Right renal cortex interstitium (tissue), 3 donors: Measurements from ENCODE around the gene MRPS35. TPM values are rescaled to one million over a fixed set of nuclear protein-coding genes. Genes with fewer than 3 reads are reported as not detected.

ENCODE experiments used
- DNase-seq, 3 donors: peaks; one replicate each; pipeline ENCODE4 v3.0.0-alpha.2; 2013; ENCODE audit warnings: low read depth in 3 of 3, low spot score in 2 of 3
- polyA plus RNA-seq, 3 donors: library from polyadenylated mRNA; unstranded; fragments of 120-200 nt; gene quantifications; one replicate each; pipeline ENCODE4 v1.2.1, GENCODE V29; 2013; ENCODE audit not compliant: insufficient read length in 3 of 3

MRPS35 gene
- polyA plus RNA-seq: 10 to 100 TPM; 80.9 to 89.9 (median 87.3) TPM

DNA sequence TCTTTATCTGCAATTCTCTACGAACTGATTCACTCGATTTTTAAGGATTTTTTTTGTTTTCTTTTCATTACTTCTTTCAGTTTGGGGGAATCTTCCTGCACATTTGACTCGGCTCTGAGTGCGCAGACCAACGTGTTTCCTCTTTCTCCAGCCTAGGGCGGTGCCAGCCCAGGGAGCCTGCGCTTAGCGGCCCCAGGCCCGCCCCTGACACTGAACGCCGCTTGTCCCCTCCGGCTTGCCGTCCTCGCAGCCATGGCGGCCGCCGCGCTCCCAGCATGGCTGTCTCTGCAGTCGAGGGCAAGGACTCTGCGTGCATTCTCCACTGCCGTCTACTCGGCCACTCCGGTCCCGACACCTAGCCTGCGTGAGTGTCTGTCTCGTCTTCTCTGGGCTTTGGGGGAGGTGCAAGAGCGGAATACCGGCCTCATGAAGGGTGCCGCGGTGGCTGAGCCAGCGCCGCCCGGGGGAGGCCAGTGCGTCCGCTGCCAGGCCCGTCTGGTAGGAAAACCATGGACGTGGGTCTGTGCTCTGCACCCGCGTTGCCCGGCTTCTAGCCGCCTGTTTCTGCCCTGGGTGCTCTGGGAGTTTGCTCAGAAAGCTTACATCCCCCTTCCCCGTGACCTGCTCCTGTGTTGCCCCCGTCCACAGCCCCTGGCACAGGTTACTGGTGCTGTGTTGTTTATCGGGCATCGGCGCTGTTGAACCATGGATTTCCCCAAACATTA lies at the start of gene MRPS35:
Gene MRPS35 (plus strand): TSS at position 241 of the 725 bp plus-strand sequence. CDS start 12 bp downstream, at position 253.
- peak; percentile 79 to 85 (median 79) for DNase-seq

DNA sequence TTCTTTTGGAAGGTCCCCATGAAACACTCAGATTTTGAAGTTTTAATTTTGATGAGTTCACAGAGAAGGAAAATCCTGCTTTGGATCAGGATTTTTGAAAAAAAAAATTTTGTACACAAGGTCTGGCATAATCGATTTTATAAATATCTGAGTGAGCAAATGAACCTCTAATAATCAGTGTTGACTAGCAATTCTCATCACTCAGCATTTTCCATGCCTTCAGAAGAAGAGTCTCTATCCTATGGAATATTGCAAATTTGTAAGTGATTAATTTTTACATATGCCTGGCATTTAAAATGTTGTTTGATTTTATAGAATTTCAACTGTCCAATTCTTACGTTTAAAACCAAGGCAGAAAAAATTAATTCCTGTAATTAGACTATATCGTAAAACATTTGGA lies 44.9 kb upstream of the MRPS35 start:
- no peak for DNase-seq

DNA sequence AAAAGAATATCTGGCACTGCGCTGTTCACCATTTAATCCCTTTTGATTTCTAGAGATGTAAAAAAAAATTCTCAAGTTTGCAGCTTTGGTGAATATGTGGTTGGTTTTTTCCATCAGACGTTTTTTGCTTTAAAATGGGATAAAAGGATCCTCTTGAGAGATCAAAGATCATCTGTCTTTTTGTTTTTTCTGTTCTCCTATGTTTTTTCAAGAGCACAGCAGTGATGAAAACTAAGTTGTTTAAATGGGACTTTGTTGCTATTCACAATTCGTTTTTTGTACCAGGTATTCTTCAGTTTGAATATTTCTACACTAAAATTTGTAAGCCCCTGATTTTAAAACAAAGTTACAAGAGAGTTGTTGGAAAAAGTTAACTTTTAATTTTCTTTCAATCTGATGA lies 44.1 kb upstream of the MRPS35 start:
- DNase-seq: no peak

DNA sequence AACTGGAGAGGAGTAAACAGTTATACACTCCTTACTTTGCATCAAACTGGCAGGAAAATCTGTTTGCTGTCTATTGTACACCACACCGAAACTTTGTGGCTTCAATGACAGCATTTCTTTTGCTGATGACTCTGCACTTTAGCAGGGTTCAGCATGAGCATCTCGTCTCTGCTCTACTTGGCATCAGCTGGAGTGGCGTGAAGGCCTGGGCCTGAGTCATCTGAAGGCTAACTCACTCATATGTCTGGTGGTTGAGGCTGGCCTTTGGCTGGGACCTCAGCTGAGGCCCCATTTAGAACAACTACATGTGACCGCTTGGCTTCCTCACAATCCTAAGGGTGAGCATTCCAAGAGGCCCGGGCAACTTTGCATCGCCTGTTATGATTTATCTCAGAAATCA lies 43.1 kb upstream of the MRPS35 start:
- no peak for DNase-seq

DNA sequence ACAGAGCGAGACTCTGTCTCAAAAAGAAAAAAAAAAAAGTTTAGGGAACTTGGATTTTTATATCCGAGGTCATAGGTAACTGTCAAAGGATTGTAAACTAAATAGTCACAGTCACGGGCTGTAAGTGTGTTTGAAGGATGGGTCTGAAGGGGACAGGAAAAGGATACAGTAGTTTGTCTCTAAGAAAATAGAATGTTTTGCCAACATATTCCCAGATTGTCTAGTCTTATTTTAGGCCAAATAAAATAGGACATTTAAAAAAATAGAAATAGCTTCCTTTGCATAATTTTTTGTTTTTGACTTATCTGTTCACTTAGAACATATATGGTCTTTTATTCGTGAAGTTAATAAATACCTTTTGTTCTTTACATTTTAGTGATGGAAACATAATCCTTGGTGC lies 38.6 kb upstream of the MRPS35 start:
- peak in 1 of 3 donors; percentile 6 for DNase-seq

DNA sequence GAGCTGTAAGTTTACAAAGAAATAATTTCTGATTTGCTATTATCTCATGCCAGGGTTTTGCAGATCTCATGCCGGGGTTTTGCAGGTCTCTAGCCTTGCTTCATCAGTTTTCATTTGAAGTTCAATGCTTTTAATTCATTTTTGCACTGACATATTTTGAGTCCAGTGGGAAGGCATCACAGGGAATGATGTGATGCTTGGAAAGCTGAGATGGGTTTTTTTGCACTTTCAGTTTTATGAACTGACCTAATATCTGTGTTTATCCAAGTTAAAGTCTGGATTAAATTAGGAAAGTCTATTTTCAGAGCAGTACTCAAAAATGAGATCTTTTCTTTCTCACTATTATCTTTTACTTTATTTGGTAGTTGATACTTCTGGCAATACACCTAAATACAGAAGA lies 38.0 kb upstream of the MRPS35 start:
- no peak for DNase-seq

DNA sequence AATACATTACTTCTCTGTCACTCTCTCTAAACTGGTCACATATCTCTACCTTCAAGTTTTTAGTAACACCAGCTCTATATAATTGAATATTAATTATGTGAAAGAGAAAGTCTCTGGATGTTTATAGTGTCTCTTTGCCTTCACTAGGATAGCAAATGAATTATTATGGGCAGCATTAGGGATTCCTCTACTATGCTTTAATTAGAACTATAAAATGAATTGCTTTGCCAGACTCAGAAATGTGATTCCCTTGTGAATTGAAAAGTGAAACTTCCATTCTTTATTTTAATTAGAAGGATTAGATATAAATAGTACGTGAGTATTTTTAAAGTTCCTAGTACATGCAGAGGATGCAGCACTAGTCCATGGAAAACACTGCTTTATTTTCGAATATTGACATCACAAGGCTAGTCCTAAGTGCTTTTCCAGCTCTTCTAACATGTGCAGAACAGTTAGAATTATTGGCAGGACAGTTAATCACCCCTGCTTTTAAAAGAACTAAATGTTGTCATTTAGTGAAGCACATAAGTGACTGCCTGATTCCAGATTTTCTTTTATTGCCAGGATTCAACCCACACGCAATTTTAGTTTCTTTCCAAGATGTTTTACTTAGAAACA lies 37.4 kb upstream of the MRPS35 start:
- DNase-seq: no peak

DNA sequence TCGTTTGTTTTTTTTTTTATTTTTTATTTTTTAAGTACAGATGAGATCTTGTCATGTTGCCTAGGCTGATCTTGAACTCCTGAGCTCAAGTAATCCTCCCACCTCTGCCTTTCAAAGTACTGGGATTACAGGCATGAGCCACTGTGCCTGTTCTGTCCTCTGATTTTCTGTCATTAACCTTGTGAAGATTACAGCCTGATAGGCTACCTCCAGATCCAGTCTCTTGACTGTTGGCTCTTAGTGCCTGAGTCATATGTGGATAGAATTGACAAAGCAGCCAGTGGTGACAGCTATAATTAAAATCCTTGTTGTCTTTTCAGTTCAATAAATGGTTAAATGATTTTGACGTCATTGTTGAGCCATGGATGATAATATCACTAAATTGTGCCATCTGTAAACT lies 35.6 kb upstream of the MRPS35 start:
- no peak for DNase-seq

DNA sequence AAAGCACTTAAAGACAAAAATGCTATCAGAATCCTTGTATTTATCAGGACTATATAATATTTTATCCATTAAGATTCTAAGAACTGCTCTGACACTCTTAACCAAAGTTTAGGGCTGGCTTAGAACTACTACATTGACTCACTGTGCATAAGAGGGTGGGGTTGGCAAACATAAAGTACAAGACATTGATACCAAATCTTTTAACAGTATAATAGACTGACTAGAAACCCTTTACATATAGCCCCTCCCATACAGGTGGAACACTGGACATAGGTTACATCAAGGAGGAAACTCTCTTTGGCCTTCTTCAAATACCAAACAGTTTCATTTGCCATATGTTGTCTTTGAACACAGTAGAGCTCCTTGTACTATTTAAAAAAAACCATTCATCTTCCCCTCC lies 30.0 kb upstream of the MRPS35 start:
- DNase-seq: no peak

DNA sequence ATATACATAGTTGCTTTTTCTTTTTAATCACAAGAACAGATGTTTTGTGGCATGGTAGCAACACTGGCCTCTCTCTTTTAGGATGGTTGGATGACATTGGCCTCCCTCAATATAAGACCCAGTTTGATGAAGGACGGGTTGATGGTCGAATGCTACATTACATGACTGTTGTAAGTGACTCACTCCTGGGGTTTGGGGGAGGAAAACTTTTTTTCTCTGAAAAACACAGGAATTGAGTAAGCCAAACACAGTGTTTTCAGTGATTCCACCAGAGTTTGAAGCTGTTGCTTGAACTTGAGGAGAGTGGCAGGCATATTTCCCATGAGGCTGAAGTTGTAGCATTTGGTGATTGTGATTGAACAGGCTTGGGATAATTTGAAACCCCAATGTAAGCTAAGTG lies 28.1 kb upstream of the MRPS35 start:
- DNase-seq: no peak

DNA sequence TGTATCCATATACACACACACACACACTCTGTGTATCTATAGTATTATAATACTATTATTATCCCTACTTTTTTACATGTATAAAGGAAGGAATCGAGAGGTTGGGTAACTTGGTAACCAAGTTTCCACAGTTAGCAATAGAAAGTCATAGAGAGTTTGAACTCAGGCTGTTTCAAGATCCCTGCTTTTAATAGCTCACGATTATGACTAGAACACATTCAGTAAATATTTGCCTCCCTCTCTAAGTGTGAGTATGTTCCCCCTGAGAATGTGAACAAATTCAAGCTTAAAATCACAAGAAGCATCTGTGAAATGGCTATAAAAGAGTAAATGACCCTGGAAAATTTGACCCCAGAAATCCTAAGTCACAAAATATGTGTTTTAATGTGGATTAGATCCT lies 25.4 kb upstream of the MRPS35 start:
- no peak for DNase-seq

DNA sequence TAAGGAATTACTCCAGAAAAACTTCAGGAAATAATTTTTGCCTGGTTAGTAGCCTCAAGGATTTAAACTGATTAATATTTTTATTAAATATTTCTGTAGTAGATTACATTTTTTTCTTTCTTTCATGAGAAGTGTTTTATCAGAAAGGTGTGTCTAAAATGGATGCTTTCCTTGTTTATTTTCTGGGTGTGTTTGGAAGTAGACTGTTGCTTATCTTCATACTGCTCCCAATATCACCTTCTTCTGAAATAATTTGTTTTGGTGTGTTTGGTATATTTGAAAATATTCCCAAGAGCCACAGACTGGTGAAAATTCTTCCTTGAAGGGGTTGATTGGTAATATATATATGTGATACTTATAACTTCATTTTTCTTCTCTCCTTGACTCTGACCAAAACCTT lies 24.5 kb upstream of the MRPS35 start:
- DNase-seq: no peak

DNA sequence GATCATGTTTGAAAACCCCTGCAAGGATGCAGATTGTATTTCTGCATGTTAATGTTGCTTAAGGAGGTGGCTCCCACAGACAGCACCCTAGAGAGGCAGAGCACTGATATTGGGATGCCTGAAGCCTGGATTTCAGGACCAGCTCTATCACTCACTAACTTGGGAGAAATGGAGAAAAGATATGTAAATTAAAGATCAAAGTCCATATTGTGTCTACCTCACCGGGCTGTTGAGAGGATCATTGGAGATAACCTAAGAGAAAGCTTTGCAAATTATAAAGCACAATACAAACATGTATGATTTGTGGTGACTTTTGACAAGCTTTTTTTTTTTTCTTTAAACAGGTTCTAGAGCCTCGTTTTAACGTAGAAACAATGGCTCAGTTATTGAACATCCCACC lies 22.0 kb upstream of the MRPS35 start:
- no peak for DNase-seq

DNA sequence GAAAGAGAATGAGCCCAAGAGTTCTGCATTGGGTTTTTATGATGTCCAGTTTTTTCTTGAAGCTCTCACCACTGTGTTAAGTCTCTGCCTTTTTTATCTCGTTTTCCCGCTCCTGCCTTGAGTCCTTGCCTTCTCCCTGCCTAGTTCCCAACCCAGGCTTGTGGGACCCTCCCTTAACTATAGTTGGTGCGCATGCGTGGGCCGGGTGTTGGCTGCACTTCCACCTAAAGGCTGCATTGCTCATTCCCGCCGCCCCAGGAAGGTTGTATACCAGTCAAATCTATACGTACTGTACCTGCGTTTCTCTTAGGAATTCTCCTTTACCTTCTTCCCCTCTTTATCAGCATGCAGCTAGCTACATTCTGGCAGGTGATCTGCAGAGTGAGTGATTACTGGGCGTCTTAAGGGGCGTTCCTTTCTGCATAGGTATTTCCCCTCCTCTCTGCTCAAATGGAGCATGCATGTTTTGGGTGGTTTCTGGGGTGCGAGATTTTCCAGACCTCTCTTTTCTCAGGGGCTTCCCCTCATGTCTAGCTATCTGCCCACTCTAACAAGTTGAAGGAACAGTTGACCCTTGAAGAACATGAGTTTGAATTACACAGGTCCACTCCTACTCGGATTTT lies 21.0 kb upstream of the MRPS35 start:
- DNase-seq: no peak

DNA sequence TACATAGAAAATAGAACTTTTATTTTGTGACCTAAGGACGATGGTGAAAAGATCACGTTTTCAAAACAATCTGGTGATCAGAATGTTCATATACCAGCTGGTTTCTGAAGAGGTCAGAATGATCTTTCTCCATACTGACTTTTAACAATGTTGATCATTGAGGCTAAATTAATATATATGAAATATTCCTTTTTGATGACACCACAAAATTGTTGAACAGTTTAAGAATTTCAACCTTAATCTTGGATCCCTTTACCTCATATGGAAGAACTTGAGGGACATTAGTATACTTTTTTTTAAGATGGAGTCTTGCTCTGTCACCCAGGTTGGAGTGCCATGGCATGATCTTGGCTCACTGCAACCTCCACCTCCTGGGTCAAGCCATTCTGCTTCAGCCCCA lies 17.2 kb upstream of the MRPS35 start:
- no peak for DNase-seq

DNA sequence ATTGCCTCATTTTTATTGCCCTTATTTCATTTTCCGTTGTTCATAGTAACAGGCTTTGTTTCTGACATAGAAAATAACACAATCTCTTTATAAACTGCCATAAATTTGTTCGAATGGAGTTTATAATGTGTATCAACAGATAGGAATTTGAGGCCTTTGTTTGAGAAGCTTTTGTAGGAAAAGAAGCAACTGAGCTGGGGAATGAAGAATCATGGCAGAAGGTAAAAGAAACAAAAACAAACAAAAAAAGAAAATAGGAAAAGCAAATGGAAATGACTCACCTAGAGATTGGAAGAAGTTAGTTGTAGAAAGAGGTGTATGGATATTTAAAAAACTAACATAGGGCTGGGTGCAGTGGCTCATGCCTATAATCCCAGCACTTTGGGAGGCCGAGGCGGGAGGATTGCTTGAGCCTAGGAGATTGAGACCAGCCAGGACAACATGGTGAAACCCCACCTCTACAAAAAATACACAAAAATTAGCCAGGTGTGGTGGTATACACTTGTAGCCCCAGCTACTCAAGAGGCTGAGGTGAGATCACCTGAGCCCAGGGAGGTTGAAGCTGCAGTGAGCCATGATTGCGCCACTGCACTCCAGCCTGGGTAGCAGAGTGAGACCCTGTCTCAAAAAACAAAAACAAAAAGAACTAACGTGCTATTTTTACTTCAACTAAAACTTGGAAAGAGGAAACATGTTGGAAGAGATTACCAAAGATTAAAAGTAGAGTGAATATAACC lies 14.9 kb upstream of the MRPS35 start:
- no peak for DNase-seq

DNA sequence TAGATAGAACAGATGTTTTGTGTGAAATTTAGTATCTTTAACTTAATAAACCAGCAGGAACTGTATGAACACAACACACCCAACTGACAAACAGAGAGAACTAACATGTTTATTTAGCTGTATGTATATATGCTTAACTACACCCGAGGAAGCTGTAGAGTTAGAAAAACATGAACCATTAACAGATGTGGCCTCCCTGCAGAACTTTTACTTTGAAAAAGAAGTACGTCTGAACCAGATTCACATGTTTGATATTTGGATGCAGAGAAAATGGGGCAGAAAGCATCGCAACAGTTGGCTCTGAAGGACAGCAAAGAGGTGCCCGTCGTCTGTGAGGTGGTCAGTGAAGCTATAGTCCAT lies 14.4 kb upstream of the MRPS35 start, which contains the start of gene REP15:
Gene REP15 (plus strand): TSS at position 155 of the 360 bp plus-strand sequence. CDS start 116 bp downstream, at position 271.
- DNase-seq: no peak

DNA sequence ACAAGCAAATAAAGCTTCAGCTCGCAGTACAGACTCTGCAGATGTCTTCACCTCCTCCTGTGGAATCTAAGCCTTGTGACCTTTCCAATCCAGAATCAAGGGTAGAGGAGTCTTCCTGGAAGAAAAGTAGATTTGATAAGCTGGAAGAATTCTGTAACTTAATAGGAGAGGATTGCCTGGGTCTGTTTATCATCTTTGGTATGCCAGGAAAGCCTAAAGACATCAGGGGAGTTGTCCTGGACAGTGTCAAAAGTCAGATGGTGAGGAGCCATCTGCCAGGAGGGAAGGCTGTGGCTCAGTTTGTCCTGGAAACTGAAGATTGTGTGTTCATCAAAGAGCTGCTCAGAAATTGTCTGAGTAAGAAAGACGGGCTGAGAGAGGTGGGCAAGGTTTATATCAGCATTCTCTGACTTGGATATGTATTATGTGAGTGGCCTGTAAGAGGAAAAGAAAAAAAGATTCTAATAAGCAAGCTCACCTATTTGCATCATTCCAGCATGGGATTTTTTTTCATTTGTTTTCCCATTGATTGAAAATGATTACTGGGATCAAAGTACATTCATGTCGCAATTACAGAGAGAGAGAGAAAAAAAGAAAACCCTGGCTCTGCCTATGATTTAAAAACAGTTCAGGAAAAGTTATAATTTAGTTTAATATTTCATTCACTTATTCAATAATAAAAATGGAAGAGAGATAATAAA lies 13.6 kb upstream of the MRPS35 start:
- no peak for DNase-seq

DNA sequence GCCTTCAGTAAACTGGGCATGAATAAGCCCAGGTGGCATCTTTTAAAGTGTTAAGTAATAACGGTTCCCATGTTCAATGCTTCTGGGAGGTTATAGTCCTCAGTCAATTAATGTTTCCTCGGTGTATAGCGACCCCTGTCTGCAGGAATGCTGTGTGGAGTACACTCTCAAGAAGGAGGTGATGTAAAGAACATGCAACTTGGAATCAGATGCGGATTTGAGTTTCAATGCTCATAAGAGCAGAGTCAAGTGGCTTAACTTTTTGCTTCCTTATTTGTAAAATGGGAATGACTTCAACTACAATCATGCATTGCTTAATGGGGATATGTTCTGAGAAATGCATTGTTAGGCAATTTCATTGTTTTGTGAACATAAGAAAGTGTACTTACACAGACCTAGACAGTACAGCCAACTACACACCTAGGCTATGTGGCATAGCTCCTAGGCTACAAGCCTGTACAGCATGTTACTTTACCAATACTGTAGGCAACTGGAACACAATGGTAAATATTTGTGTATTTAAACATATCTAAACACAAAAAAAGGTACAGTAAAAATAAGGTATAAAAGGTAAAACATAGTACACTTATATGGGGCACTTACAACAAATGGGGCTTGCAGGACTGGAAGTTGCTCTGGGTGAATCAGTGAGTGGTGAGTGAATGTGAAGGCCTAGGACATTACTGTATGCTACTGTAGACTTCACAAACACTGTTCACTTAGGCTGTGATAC lies 6.7 kb upstream of the MRPS35 start:
- DNase-seq: peak; percentile 54 to 66 (median 65)

DNA sequence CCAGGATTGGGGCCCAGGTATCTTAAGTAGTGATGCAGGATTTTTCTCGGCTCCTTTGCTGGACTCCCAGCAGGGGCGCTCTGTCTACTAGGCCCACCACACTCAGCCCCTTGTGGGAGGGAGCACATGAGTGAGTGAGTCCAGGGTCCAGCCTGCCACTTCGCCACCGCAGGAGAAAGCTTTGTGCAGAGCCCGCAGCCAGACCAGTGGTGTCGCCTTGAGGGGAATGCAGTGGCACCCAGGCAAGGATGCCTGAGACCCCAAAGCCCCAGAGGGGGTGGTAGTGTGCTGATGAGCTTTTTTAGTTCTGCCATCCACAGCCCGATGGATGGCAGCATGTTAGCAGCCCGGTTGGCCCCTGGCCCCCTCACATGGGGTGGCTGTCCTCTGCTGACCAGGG lies 5.4 kb upstream of the MRPS35 start:
- no peak for DNase-seq
